Activated T-cell treated with anti-CD3 and anti-CD28 coated beads, Interleukin-2, amount 50 U/mL, for 72 hours (primary cell): ENCODE results near the gene MBL2. TPM values are rescaled to one million over a fixed set of nuclear protein-coding genes. Genes with fewer than 3 reads are reported as not detected.

Experiments used
- ATAC-seq, 2 donors: fragments of 150-1000 bp; cut with Tn5 transposase; replicated peaks in 1 of 2; 2 replicates each; pipeline ENCODE4 v1.10.0; 2021; ENCODE audit warnings: moderate library complexity in 2 of 2, mild to moderate bottlenecking in 1 of 2
- DNase-seq, 2 donors: peaks; one replicate each; pipeline ENCODE4 v3.0.0; 2021 to 2022; ENCODE audit warnings: mixed read lengths in 1 of 2
- H3K27ac Mint-ChIP-seq: one replicate; pipeline ENCODE4 v1.8.0; 2022; ENCODE audit warnings: mild to moderate bottlenecking, moderate library complexity, mixed read lengths
- H3K27me3 Mint-ChIP-seq: one replicate; pipeline ENCODE4 v1.8.0; 2022; ENCODE audit warnings: low read depth, mixed read lengths
- H3K36me3 Mint-ChIP-seq, 2 donors: one replicate each; pipeline ENCODE4 v1.8.0; 2022; ENCODE audit warnings: mixed read lengths in 2 of 2, mild to moderate bottlenecking in 1 of 2; ENCODE audit not compliant: insufficient read depth in 2 of 2
- H3K4me1 Mint-ChIP-seq: one replicate; pipeline ENCODE4 v1.8.0; 2022; ENCODE audit warnings: low read depth, mixed read lengths
- H3K4me3 Mint-ChIP-seq, 2 donors: one replicate each; pipeline ENCODE4 v1.8.0; 2022; ENCODE audit warnings: mild to moderate bottlenecking in 2 of 2, mixed read lengths in 2 of 2, moderate library complexity in 2 of 2
- H3K9me3 Mint-ChIP-seq, 2 donors: one replicate each; pipeline ENCODE4 v1.8.0; 2022; ENCODE audit warnings: mixed read lengths in 2 of 2
- total RNA-seq, 2 donors: library from RNA; stranded (reverse); gene quantifications; one replicate each; pipeline ENCODE4 v1.2.3, GENCODE V29; 2022

The MBL2 gene
- not detected for total RNA-seq

GRCh38 chr10:52772623-52773022 lies at the start of gene MBL2:
MBL2 (minus strand) TSS chr10:52772784; CDS start chr10:52771635, 1,149 bp downstream.
- DNase-seq (no peak), ATAC-seq (no peak)
- no peaks in the 10 kb centered on the region for H3K27me3 Mint-ChIP-seq
- no peaks in the 10 kb centered on the region for H3K36me3 Mint-ChIP-seq
- no peak within 1 kb of the TSS for H3K4me3 Mint-ChIP-seq
- peaks cover 1 to 8% of the 10 kb centered on the region in 2 donors for H3K9me3 Mint-ChIP-seq
- H3K4me1 Mint-ChIP-seq = no peaks in the 10 kb centered on the region
- H3K27ac Mint-ChIP-seq = no peak within 1 kb of the TSS

GRCh38 chr10:52820309-52820708 lies 47.7 kb upstream of the MBL2 start:
- Mint-ChIP-seq H3K4me1 (no peaks in the 10 kb centered on the region), H3K4me3 (no peak overlapping the region), H3K27ac (no peak overlapping the region), H3K27me3 (no peaks in the 10 kb centered on the region), H3K36me3 (no peaks in the 10 kb centered on the region), H3K9me3 (peaks cover 0 to 2% of the 10 kb centered on the region in 2 donors)
- ATAC-seq = no peak
- no peak for DNase-seq

- Mint-ChIP-seq H3K27me3 (peaks cover 12% of the 10 kb centered on the region), H3K9me3 (peaks cover 2% of the 10 kb centered on the region in 2 donors), H3K4me3 (no peak overlapping the region), H3K36me3 (no peaks in the 10 kb centered on the region), H3K27ac (no peak overlapping the region), H3K4me1 (peaks cover 7% of the 10 kb centered on the region)
- peak; percentile 52 to 65 for ATAC-seq
- DNase-seq = no peak
Measured at GRCh38 chr10:52818019-52818418, 45.4 kb upstream of the MBL2 start.

DNA sequence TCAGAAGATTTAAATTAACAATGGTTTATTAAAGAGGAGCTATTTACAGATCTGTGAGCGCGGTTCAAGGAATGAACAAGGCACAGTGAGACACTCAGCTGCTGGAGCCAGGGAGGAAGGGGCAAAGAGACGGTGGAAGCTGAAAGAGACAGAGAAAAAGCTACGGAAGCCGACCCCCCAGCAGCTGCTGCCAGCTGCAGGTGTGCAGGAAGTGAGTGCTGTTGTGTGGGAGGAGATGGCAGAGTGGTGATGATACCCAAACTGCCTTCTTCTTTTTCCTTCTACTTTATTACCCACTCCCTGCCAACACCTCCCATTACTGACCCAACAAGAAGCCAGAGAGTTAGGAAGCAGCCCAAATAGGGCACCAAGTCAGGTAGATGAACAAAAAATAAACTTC lies 41.9 kb upstream of the MBL2 start:
- Mint-ChIP-seq H3K36me3 (no peaks in the 10 kb centered on the region), H3K27ac (no peak overlapping the region), H3K4me3 (no peak overlapping the region), H3K27me3 (peaks cover 12% of the 10 kb centered on the region), H3K9me3 (peaks cover 2% of the 10 kb centered on the region in 2 donors), H3K4me1 (peaks cover 7% of the 10 kb centered on the region)
- ATAC-seq = no peak
- DNase-seq = no peak

GRCh38 chr10:52811776-52812175 lies 39.2 kb upstream of the MBL2 start:
- no peak for DNase-seq
- no peak overlapping the region for H3K27ac Mint-ChIP-seq
- no peak overlapping the region for H3K4me3 Mint-ChIP-seq
- H3K4me1 Mint-ChIP-seq = peaks cover 7% of the 10 kb centered on the region
- H3K27me3 Mint-ChIP-seq = peaks cover 12% of the 10 kb centered on the region
- H3K36me3 Mint-ChIP-seq = no peaks in the 10 kb centered on the region
- no peak for ATAC-seq
- peaks cover 2 to 4% of the 10 kb centered on the region in 2 donors for H3K9me3 Mint-ChIP-seq

DNA sequence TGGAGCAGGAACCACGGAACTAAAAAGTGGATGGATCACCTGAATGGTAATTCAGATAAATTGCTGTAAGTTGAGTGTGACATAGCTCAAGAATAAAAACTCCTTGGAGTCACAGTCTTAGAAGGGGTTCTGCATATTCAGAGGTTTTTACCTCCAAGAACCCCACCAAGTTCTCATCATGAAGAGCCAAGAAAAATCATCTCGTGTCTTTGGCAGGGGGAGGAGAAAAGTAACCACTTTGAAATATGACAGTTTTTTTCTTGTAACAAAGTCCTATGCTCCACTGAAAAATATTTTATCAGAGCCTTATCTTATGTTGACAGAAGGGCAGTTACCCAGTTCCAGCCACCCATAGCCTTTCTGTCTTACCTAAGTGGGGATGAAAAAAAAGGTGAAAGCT lies 38.2 kb upstream of the MBL2 start:
- Mint-ChIP-seq H3K4me3 (no peak overlapping the region), H3K9me3 (peaks cover 2 to 4% of the 10 kb centered on the region in 2 donors), H3K36me3 (no peaks in the 10 kb centered on the region), H3K4me1 (peaks cover 7% of the 10 kb centered on the region), H3K27ac (no peak overlapping the region), H3K27me3 (peaks cover 12% of the 10 kb centered on the region)
- DNase-seq (no peak), ATAC-seq (no peak)

- DNase-seq = no peak
- Mint-ChIP-seq H3K9me3 (peaks cover 0 to 3% of the 10 kb centered on the region in 2 donors), H3K27ac (no peak overlapping the region), H3K27me3 (no peaks in the 10 kb centered on the region), H3K4me1 (no peaks in the 10 kb centered on the region), H3K4me3 (no peak overlapping the region), H3K36me3 (no peaks in the 10 kb centered on the region)
- no peak for ATAC-seq
Measured at GRCh38 chr10:52807803-52808202, 35.2 kb upstream of the MBL2 start.

DNA sequence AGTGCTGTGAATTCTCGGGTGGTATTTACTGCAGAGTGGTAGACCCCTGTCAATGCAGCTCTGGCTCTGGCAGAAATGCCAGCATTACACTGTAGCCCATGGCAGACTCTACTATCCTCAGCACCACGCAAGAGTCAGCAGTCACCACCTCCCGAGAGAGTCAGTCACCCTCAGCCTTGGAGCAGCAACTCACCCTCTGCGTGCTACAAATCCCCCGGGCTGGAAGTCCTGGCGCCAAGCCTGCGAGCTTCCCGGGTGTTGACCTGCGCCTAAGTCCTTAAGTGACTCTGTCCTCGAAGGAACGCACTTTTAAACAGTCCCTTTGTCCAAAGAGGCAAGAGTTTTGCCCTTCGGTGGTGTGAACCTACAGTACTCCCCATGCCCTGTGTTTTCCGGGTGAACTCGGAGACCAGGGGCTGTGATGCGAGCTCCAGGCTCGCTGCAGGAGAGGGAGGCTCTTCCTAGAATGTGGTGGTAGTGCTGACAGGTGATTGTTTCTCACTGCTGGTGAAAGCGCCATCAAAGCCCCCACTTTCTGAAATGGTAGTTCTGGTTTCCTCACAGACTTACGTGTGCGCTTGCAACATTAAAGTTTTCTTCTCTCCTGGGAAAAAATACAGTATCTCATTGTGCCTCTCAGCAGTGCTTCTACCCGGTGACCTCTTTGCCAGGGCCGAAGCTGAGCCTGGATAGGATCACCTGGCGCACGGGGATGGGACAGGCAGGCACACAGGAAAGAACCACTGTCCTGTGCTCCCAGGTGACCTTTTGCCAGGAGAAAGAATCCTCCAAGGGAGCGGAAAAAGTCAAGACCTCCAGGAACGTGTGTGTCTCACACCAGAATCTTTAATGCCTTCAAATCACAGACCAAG lies 33.1 kb upstream of the MBL2 start:
- H3K4me1 Mint-ChIP-seq = no peaks in the 10 kb centered on the region
- peaks cover 3 to 5% of the 10 kb centered on the region in 2 donors for H3K9me3 Mint-ChIP-seq

DNA sequence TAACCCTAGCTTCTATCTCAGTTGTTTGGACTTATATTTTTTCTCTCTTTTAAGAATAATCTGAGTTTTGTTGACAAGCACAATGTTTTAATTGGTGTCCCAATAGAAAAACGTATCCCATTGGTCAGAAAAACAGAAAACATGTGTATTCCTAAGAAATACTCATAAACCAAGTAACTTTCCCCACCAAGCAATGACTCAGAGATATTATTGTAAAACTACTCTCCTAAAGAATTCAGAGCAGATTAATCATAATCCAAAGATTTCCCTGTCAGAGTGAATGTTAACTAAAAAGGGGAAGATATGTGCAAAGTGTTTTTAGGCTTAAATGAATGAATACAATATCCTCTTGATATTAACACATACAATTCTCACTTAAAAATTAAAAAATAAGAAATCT lies 29.4 kb upstream of the MBL2 start:
- no peak overlapping the region for H3K27ac Mint-ChIP-seq
- peaks cover 11 to 12% of the 10 kb centered on the region in 2 donors for H3K9me3 Mint-ChIP-seq
- no peak for ATAC-seq
- no peaks in the 10 kb centered on the region for H3K4me1 Mint-ChIP-seq
- no peaks in the 10 kb centered on the region for H3K36me3 Mint-ChIP-seq
- no peaks in the 10 kb centered on the region for H3K27me3 Mint-ChIP-seq
- H3K4me3 Mint-ChIP-seq = no peak overlapping the region
- no peak for DNase-seq

More for the DNA sequence above, 33.1 kb upstream of the MBL2 start:
- no peaks in the 10 kb centered on the region for H3K27me3 Mint-ChIP-seq
- H3K36me3 Mint-ChIP-seq = no peaks in the 10 kb centered on the region
- DNase-seq (no peak), ATAC-seq (no peak)
- no peak overlapping the region for H3K4me3 Mint-ChIP-seq
- no peak overlapping the region for H3K27ac Mint-ChIP-seq

- no peak for ATAC-seq
- no peaks in the 10 kb centered on the region for H3K27me3 Mint-ChIP-seq
Measured at GRCh38 chr10:52786098-52786497, 13.5 kb upstream of the MBL2 start.

DNA sequence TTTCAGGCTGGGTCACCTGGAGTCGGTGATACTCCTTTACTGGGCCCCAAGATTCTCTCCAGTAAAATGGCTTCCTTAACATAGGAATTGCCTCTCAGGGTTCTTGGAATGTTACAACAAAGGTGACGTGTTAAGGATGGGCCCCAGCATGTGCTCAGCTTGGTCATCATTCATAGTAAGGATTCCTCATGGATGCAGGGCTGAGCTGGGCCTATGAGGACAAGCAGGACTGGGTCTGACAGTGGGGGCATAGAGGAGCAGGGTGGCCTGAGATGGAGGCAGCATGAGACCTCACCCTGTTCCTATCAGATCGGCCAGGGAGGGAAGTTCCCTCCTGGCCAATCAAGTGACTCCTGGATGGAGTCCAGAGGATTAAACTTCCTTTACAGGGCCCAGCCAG lies 12.8 kb upstream of the MBL2 start:
- no peak for ATAC-seq
- no peaks in the 10 kb centered on the region for H3K9me3 Mint-ChIP-seq
- DNase-seq = no peak
- H3K4me3 Mint-ChIP-seq = no peak overlapping the region
- H3K27me3 Mint-ChIP-seq = no peaks in the 10 kb centered on the region
- no peaks in the 10 kb centered on the region for H3K4me1 Mint-ChIP-seq
- H3K36me3 Mint-ChIP-seq = no peaks in the 10 kb centered on the region
- H3K27ac Mint-ChIP-seq = no peak overlapping the region

More at GRCh38 chr10:52786098-52786497, 13.5 kb upstream of the MBL2 start:
- H3K27ac Mint-ChIP-seq = no peak overlapping the region
- no peaks in the 10 kb centered on the region for H3K4me1 Mint-ChIP-seq
- no peak overlapping the region for H3K4me3 Mint-ChIP-seq
- DNase-seq = no peak
- no peaks in the 10 kb centered on the region for H3K36me3 Mint-ChIP-seq
- no peaks in the 10 kb centered on the region for H3K9me3 Mint-ChIP-seq

- ATAC-seq (no peak), DNase-seq (no peak)
- Mint-ChIP-seq H3K4me3 (no peak overlapping the region), H3K27me3 (no peaks in the 10 kb centered on the region), H3K9me3 (no peaks in the 10 kb centered on the region), H3K4me1 (no peaks in the 10 kb centered on the region), H3K27ac (no peak overlapping the region), H3K36me3 (no peaks in the 10 kb centered on the region)
Measured at GRCh38 chr10:52783726-52784125, 11.1 kb upstream of the MBL2 start.

GRCh38 chr10:52782554-52782953 lies 10.0 kb upstream of the MBL2 start:
- H3K9me3 Mint-ChIP-seq = no peaks in the 10 kb centered on the region

More at GRCh38 chr10:52782554-52782953, 10.0 kb upstream of the MBL2 start:
- no peaks in the 10 kb centered on the region for H3K4me1 Mint-ChIP-seq
- H3K36me3 Mint-ChIP-seq = no peaks in the 10 kb centered on the region
- no peak for ATAC-seq
- no peak overlapping the region for H3K27ac Mint-ChIP-seq
- no peak for DNase-seq
- no peaks in the 10 kb centered on the region for H3K27me3 Mint-ChIP-seq
- H3K4me3 Mint-ChIP-seq = no peak overlapping the region
